Fibroblast of villous mesenchyme (primary cell): ENCODE results near the gene NAPB. TPM values are rescaled to one million over a fixed set of nuclear protein-coding genes. Genes with fewer than 3 reads are reported as not detected.
"Not testable (repeated sequence)": the region's sequence is repeated elsewhere in the genome, so short reads cannot be mapped to it uniquely, and the experiment has no call there.

Source experiments
- DNase-seq: peaks from one replicate; pipeline ENCODE4 v3.0.0-alpha.2; 2010; ENCODE audit warnings: low read depth
- H3K4me3 ChIP-seq: 2 replicates; pipeline ENCODE4 v1.5.1; 2011; ENCODE audit warnings: low read depth, mild to moderate bottlenecking, low read length
- CTCF ChIP-seq: IDR thresholded peaks from 2 replicates; pipeline ENCODE4 v1.5.1; 2012; ENCODE audit warnings: low read depth, mild to moderate bottlenecking, low read length; ENCODE audit not compliant: insufficient read depth
- total RNA-seq: library from RNA; depleted of rRNA; stranded (reverse); fragments of >200 nt; gene quantifications from 2 replicates; pipeline ENCODE4 v1.2.3, GENCODE V29; 2012

Gene NAPB
- total RNA-seq, result 9.5 and 9.7 TPM in 2 replicates

- peak within 1 kb of the TSS; percentile 86 for H3K4me3 ChIP-seq
- DNase-seq, result peak; percentile 92
- TF ChIP-seq CTCF, result peak; percentile 51
Measured at GRCh38 chr20:23420943-23421931, at the start of gene NAPB. Gene NAPB (minus strand): TSS chr20:23421488. CDS start chr20:23421402, 86 bp downstream.

- not testable (repeated sequence) for H3K4me3 ChIP-seq, DNase-seq
Measured at GRCh38 chr20:23466961-23467360, 45.7 kb upstream of the NAPB start.

- TF ChIP-seq CTCF, result no peak
- DNase-seq, result no peak
- no peak overlapping the region for H3K4me3 ChIP-seq
Measured at GRCh38 chr20:23461180-23461579, 39.9 kb upstream of the NAPB start.

- no peak overlapping the region for H3K4me3 ChIP-seq
- TF ChIP-seq CTCF, result no peak
- DNase-seq, result no peak
Measured at GRCh38 chr20:23459461-23460150, 38.3 kb upstream of the NAPB start.

- no peak for DNase-seq
- H3K4me3 ChIP-seq, result no peak overlapping the region
- TF ChIP-seq CTCF, result no peak
Measured at GRCh38 chr20:23456873-23457272, 35.6 kb upstream of the NAPB start.

GRCh38 chr20:23456409-23456808, 35.1 kb upstream of the NAPB start:
- DNase-seq, result no peak
- no peak for TF ChIP-seq CTCF
- H3K4me3 ChIP-seq, result no peak overlapping the region

GRCh38 chr20:23455639-23456038, 34.4 kb upstream of the NAPB start:
- H3K4me3 ChIP-seq, result no peak overlapping the region
- DNase-seq, result no peak
- TF ChIP-seq CTCF, result no peak
